IMR-90 (cell line): ENCODE results near the gene CPNE2.

Experiments used
- CTCF ChIP-seq: conservative IDR thresholded peaks from 2 replicates; pipeline ENCODE4 v1.5.1; 2012; ENCODE audit warnings: mild to moderate bottlenecking, low read depth, low read length, improper control_type of control experiment
- RAD21 ChIP-seq: IDR thresholded peaks from 2 replicates; pipeline ENCODE4 v1.6.1; 2012; ENCODE audit warnings: low read length, improper control_type of control experiment
- SMC3 ChIP-seq: fragments of 150-350 bp; IDR thresholded peaks from 2 replicates; pipeline ENCODE4 v1.6.1; 2016; ENCODE audit warnings: low read depth, mild to moderate bottlenecking, antibody characterized with exemption, low read length, moderate library complexity

DNA sequence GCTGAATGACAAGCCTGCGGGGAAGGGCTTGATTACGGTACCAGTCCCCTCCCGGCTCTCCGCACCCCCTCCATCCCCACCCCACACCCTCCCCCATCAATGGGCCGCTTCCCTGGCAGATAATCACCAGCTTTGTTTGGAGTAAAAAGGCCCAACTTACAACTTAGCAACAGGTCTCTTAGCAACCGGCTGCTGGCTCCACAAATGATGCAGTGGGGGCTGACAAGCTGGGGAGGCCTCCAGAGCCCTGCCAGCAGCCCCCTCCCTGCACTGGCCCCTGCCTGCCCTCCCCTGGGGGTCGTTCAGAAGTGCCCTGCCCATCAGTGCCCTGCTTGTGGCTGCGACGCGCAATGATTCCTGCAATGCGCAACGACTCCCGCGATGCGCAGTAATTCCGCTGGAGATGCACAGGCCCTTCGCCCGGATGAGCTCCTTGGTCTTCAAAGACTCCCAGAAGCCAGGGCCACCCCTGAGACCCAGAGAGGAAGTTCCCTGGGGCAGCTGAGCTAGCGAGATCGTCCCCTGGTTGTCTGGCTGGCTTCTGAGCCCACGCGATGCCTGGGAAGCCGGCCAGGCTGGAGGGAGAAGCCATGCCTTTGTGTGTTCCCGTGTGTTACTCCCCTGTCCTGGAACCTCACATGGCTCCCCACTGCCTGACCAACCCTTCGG, 23.3 kb downstream of the CPNE2 start:
- no peak for TF ChIP-seq CTCF
- no peak for TF ChIP-seq RAD21
- no peak for TF ChIP-seq SMC3
